Colonic mucosa (tissue), 4 donors: ENCODE data around the gene TSPAN5. TPM values are rescaled to one million over a fixed set of nuclear protein-coding genes. Genes with fewer than 3 reads are reported as not detected.

ENCODE experiments used
- DNase-seq: peaks from one replicate; pipeline ENCODE4 v3.0.0-alpha.2; 2020
- H3K27ac ChIP-seq: fragments of 200-600 bp; one replicate; pipeline ENCODE4 v1.8.0; 2021
- H3K27me3 ChIP-seq: fragments of 200-600 bp; one replicate; pipeline ENCODE4 v1.8.0; 2021
- H3K36me3 ChIP-seq: fragments of 200-600 bp; one replicate; pipeline ENCODE4 v1.8.0; 2021
- H3K4me1 ChIP-seq: fragments of 200-600 bp; one replicate; pipeline ENCODE4 v1.8.0; 2021; ENCODE audit warnings: mild to moderate bottlenecking
- H3K4me3 ChIP-seq: fragments of 200-600 bp; one replicate; pipeline ENCODE4 v1.8.0; 2021
- H3K9ac ChIP-seq, 2 donors: one replicate each; pipeline ENCODE4 v1.7.0; 2013; ENCODE audit warnings: control low read depth in 2 of 2, low read depth in 2 of 2, low read length in 2 of 2
- H3K9me3 ChIP-seq: fragments of 200-600 bp; one replicate; pipeline ENCODE4 v1.8.0; 2021
- intact Hi-C: fragments of 100-400 bp; cut with DNase I; formaldehyde crosslinking; loops from one replicate; pipeline ENCODE4 v1.14.1; 2022
- total RNA-seq, 2 donors: library from RNA; stranded (reverse); fragmentation: NEBNext Ultra II Directional in 1 of 2; extraction: Animal tissue kit (Norgen Biotek cat#: 25700) in 1 of 2; gene quantifications; one replicate each; pipeline ENCODE4 v1.2.1, GENCODE V29; 2021
- TF ChIP-seq, protein P1 (sequence below): fragments of 200-600 bp; IDR thresholded peaks from one replicate; pipeline ENCODE4 v1.8.0; 2022; ENCODE audit warnings: antibody characterized with exemption, mild to moderate bottlenecking
- donor health status: healthy.
- donor health status: DM: no; HTN: no; CAD: no.
- donor health status: DM: no; HTN: no; CAD: no.

The TSPAN5 gene
- total RNA-seq, 2 donors from 2014 or later: 5.3 to 5.6 TPM

- TF ChIP-seq, protein P1, sequence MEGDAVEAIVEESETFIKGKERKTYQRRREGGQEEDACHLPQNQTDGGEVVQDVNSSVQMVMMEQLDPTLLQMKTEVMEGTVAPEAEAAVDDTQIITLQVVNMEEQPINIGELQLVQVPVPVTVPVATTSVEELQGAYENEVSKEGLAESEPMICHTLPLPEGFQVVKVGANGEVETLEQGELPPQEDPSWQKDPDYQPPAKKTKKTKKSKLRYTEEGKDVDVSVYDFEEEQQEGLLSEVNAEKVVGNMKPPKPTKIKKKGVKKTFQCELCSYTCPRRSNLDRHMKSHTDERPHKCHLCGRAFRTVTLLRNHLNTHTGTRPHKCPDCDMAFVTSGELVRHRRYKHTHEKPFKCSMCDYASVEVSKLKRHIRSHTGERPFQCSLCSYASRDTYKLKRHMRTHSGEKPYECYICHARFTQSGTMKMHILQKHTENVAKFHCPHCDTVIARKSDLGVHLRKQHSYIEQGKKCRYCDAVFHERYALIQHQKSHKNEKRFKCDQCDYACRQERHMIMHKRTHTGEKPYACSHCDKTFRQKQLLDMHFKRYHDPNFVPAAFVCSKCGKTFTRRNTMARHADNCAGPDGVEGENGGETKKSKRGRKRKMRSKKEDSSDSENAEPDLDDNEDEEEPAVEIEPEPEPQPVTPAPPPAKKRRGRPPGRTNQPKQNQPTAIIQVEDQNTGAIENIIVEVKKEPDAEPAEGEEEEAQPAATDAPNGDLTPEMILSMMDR: no peak
- intact Hi-C loops: no loop called here
- no peak for DNase-seq
These were observed 14.3 kb upstream of the TSPAN5 start for GRCh38 chr4:98672583-98673287.

DNA sequence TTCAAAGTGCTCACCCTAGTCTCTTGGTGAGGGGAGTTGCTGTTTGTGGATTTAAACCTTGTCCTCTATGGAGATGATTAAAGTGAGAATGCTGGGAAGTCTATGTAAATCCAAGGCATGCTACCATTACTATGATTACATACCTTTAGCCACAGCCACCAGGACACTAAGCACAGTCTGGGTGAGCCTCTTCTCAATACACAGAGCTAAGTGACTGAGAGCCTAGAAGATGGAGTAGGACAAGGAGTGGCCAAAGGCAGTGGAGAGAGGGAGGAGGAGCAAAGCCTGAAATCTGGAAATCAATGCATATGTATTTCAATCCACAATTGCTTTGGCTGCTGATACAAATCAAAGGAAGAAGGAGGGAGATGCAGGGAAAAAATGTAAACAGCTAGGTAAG is 12.7 kb upstream of the TSPAN5 start:
- intact Hi-C loops: no loop called here
- Histone ChIP-seq H3K9ac (no peak overlapping the region), H3K27me3 (no peaks in the 10 kb centered on the region), H3K9me3 (no peaks in the 10 kb centered on the region), H3K4me1 (no peaks in the 10 kb centered on the region), H3K36me3 (no peaks in the 10 kb centered on the region), H3K4me3 (no peak overlapping the region), H3K27ac (no peak overlapping the region)
- TF ChIP-seq, protein P1: no peak
- no peak for DNase-seq

More at GRCh38 chr4:98672583-98673287, 14.3 kb upstream of the TSPAN5 start:
- no peaks in the 10 kb centered on the region for H3K27me3 ChIP-seq
- no peak overlapping the region for H3K27ac ChIP-seq
- no peak overlapping the region for H3K4me3 ChIP-seq
- H3K9me3 ChIP-seq: no peaks in the 10 kb centered on the region
- no peaks in the 10 kb centered on the region for H3K4me1 ChIP-seq
- no peak overlapping the region for H3K9ac ChIP-seq
- no peaks in the 10 kb centered on the region for H3K36me3 ChIP-seq

DNA sequence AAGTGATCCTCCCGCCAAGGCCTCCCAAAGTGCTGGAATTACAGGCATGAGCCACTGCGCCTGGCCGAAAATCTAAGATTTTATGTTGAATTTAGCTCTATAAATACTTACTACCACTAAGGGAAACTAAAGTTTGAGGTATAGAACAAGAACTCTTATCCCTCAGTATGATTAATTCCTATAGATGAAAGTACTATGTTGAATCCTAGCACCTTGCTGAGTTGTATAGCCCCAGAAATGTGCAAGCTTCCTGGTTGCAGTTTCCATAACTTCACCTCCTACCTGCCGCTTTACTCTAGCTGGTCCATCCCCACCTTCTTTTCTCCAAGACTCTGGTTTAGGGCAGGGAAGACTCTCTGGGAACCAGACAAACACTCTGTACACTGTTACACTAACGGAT is 11.8 kb upstream of the TSPAN5 start:
- DNase-seq: no peak
- no peak overlapping the region for H3K4me3 ChIP-seq
- H3K9ac ChIP-seq: no peak overlapping the region
- no peaks in the 10 kb centered on the region for H3K4me1 ChIP-seq
- H3K27ac ChIP-seq: no peak overlapping the region
- H3K36me3 ChIP-seq: no peaks in the 10 kb centered on the region
- H3K9me3 ChIP-seq: no peaks in the 10 kb centered on the region
- intact Hi-C loops: no loop called here
- TF ChIP-seq, protein P1: no peak
- no peaks in the 10 kb centered on the region for H3K27me3 ChIP-seq

DNA sequence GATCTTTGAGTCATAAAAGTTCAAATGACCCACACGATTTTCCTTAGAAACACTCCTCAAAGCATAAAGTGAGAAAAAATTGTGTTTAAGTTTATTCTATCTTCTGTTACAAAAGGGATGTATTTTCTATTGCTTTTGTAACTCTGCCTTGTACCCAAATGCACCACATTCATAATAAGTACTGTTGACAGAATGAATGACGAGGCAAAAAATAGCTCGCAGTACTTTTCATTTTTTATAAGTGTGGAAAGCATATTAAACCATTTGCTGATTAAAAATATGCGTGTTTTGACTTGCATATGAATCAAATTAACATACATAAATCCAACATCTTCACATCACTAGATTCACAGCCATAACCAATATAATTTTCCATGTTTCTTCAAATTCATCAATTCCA is 11.2 kb upstream of the TSPAN5 start:
- Histone ChIP-seq H3K27me3 (no peaks in the 10 kb centered on the region), H3K36me3 (no peaks in the 10 kb centered on the region), H3K9me3 (no peaks in the 10 kb centered on the region), H3K27ac (no peak overlapping the region), H3K4me3 (no peak overlapping the region), H3K9ac (no peak overlapping the region), H3K4me1 (no peaks in the 10 kb centered on the region)
- TF ChIP-seq, protein P1: no peak
- no peak for DNase-seq
- intact Hi-C loops: no loop called here

DNA sequence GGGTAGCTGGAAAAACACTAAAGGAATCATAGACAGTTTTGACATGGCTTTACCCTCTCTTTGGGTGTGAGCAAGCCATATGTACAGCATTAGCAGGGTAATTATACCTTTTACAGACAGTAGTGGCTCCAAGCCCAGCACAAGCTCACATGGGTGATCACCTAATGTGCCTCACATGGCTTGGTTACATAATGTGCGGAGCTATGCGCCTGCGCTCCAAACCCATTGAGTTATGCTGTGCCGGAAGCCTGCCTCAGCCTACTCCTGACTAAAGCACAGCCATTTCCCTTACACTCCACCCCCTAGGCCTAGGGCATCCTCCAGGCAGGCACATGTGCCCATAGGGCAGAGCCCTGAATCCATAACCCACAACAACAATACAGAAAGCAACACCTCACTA is 6.5 kb upstream of the TSPAN5 start:
- TF ChIP-seq, protein P1: no peak
- Histone ChIP-seq H3K4me3 (no peak overlapping the region), H3K27me3 (no peaks in the 10 kb centered on the region), H3K9me3 (no peaks in the 10 kb centered on the region), H3K9ac (no peak overlapping the region), H3K4me1 (no peaks in the 10 kb centered on the region), H3K36me3 (no peaks in the 10 kb centered on the region), H3K27ac (no peak overlapping the region)
- DNase-seq: no peak
- intact Hi-C loops: no loop called here
